Right lobe of liver (tissue), 6 donors: Measurements from ENCODE around the gene NPC1. TPM values are rescaled to one million over a fixed set of nuclear protein-coding genes. Genes with fewer than 3 reads are reported as not detected.

Experiments
- ATAC-seq, 4 donors: fragments of 200-7000 bp; cut with Tn5 transposase; one replicate each; pipeline ENCODE4 v1.9.1; 2020; ENCODE audit warnings: mild to moderate bottlenecking in 4 of 4, moderate library complexity in 4 of 4
- DNase-seq, 3 donors: peaks; one replicate each; pipeline ENCODE4 v3.0.0-alpha.2; 2020
- H3K27ac ChIP-seq, 3 donors: fragments of 200-600 bp; one replicate each; pipeline ENCODE4 v1.8.0; 2022
- H3K27me3 ChIP-seq, 2 donors: fragments of 200-600 bp; one replicate each; pipeline ENCODE4 v1.8.0; 2022
- H3K36me3 ChIP-seq, 4 donors: fragments of 200-600 bp; sonication (generic) in 1 of 4; one replicate each; pipeline versions ENCODE4 v1.5.1 to v1.8.0; 2017 to 2022; ENCODE audit warnings: control low read depth in 1 of 4
- H3K4me1 ChIP-seq, 4 donors: fragments of 200-600 bp; sonication (generic) in 1 of 4; one replicate each; pipeline versions ENCODE4 v1.5.1 to v1.8.0; 2017 to 2022; ENCODE audit warnings: control low read depth in 1 of 4
- H3K4me3 ChIP-seq, 3 donors: fragments of 200-600 bp; one replicate each; pipeline ENCODE4 v1.8.0; 2022
- H3K9me3 ChIP-seq, 4 donors: fragments of 200-600 bp; sonication (generic) in 1 of 4; one replicate each; pipeline versions ENCODE4 v1.5.1 to v1.8.0; 2017 to 2022; ENCODE audit warnings: control low read depth in 1 of 4
- POLR2A ChIP-seq: fragments of 450-650 bp; IDR thresholded peaks from one replicate; pipeline ENCODE4 v1.6.1; 2017; ENCODE audit warnings: antibody characterized with exemption, mild to moderate bottlenecking
- WGBS: methylation state at CpG from one replicate; pipeline ENCODE4 v1.1.6; 2018; ENCODE audit warnings: low coverage, low lambda C conversion rate; ENCODE audit not compliant: insufficient coverage; ENCODE audit errors: missing lambda C conversion rate; 5-methylcytosine and 5-hydroxymethylcytosine counted together
- intact Hi-C, 2 donors: fragments of 100-400 bp; cut with DNase I; formaldehyde crosslinking; loops; one replicate each; pipeline versions ENCODE4 v1.11.2 to v1.14.1; 2022
- total RNA-seq, 6 experiments: library from RNA; depleted of rRNA in 2 of 6; stranded (reverse); fragments of >200 nt in 2 of 6; fragmentation: NEBNext Ultra II Directional in 3 of 6; extraction: Animal tissue kit (Norgen Biotek cat#: 25700) in 3 of 6; gene quantifications; one replicate each; pipeline versions ENCODE4 v1.1.0 to v1.2.4, GENCODE V29; 2016 to 2023
- TF ChIP-seq, protein P1 (sequence below), 4 donors: fragments of 200-600 bp in 3 of 4; fragments of 450-650 bp in 1 of 4; IDR thresholded peaks; one replicate each; pipeline versions ENCODE4 v1.5.1 to v1.8.0; 2016 to 2022; ENCODE audit warnings: antibody characterized with exemption in 4 of 4, mild to moderate bottlenecking in 2 of 4
- donor health status: DM: no; HTN: yes; CAD: no.
- donor health status: DM: no; HTN: no; CAD: no.
- donor health status: DM: no; HTN: no; CAD: no.
- donor health status: DM: no; HTN: yes; CAD: no.
- donor health status: DM: no; HTN: yes; CAD: no.

Gene NPC1
- total RNA-seq, 6 experiments from 2014 or later: 11.9 to 31.2 (median 20.0) TPM

GRCh38 chr18:23506393-23506792 lies 79.9 kb downstream of the NPC1 start:
- H3K36me3 ChIP-seq: peaks cover 0 to 37% (median 0%) of the 10 kb centered on the region in 4 donors
- peaks cover 0 to 30% (median 9%) of the 10 kb centered on the region in 4 donors for H3K4me1 ChIP-seq
- no peak for TF ChIP-seq POLR2A
- TF ChIP-seq, protein P1, sequence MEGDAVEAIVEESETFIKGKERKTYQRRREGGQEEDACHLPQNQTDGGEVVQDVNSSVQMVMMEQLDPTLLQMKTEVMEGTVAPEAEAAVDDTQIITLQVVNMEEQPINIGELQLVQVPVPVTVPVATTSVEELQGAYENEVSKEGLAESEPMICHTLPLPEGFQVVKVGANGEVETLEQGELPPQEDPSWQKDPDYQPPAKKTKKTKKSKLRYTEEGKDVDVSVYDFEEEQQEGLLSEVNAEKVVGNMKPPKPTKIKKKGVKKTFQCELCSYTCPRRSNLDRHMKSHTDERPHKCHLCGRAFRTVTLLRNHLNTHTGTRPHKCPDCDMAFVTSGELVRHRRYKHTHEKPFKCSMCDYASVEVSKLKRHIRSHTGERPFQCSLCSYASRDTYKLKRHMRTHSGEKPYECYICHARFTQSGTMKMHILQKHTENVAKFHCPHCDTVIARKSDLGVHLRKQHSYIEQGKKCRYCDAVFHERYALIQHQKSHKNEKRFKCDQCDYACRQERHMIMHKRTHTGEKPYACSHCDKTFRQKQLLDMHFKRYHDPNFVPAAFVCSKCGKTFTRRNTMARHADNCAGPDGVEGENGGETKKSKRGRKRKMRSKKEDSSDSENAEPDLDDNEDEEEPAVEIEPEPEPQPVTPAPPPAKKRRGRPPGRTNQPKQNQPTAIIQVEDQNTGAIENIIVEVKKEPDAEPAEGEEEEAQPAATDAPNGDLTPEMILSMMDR (IDR thresholded peaks at IDR 0.05): no peak
- H3K9me3 ChIP-seq: no peaks in the 10 kb centered on the region
- no peak overlapping the region for H3K27ac ChIP-seq
- no peak for ATAC-seq
- intact Hi-C loops: no loop called here
- WGBS: 84% methylated on average over 5 of the region's 6 CpGs
- no peaks in the 10 kb centered on the region for H3K27me3 ChIP-seq
- DNase-seq: no peak
- H3K4me3 ChIP-seq: no peak overlapping the region

GRCh38 chr18:23504720-23505119 lies 81.6 kb downstream of the NPC1 start:
- no peak for TF ChIP-seq POLR2A
- TF ChIP-seq, protein P1 (IDR thresholded peaks at IDR 0.05): no peak
- no peak for DNase-seq
- Histone ChIP-seq H3K9me3 (no peaks in the 10 kb centered on the region), H3K36me3 (peaks cover 0 to 28% (median 0%) of the 10 kb centered on the region in 4 donors), H3K27me3 (no peaks in the 10 kb centered on the region), H3K27ac (peak overlapping the region; percentile 57 to 94 (median 88)), H3K4me1 (peaks cover 0 to 30% (median 9%) of the 10 kb centered on the region in 4 donors), H3K4me3 (peak overlapping the region; percentile 89 to 93 (median 91))
- intact Hi-C loops: no loop called here
- 23% methylated on average over 3 of the region's 3 CpGs for WGBS
- peak; percentile 12 to 47 (median 28) for ATAC-seq

- H3K4me3 ChIP-seq: peak overlapping the region; percentile 89 to 93 (median 91)
- H3K27me3 ChIP-seq: no peaks in the 10 kb centered on the region
- H3K36me3 ChIP-seq: peaks cover 0 to 21% (median 0%) of the 10 kb centered on the region in 4 donors
- intact Hi-C loops: no loop called here
- TF ChIP-seq POLR2A: no peak
- TF ChIP-seq, protein P1 (IDR thresholded peaks at IDR 0.05): no peak
- ATAC-seq (no peak), DNase-seq (no peak)
- H3K4me1 ChIP-seq: peaks cover 0 to 30% (median 9%) of the 10 kb centered on the region in 4 donors
- H3K27ac ChIP-seq: peak overlapping the region; percentile 57 to 94 (median 88)
- under 1% methylated on average over 20 of the region's 21 CpGs for WGBS
- H3K9me3 ChIP-seq: no peaks in the 10 kb centered on the region
Observed at GRCh38 chr18:23503963-23504344, 82.4 kb downstream of the NPC1 start.

GRCh38 chr18:23503038-23503962 lies 83.0 kb downstream of the NPC1 start, which contains the start of gene RMC1:
RMC1 (plus strand) TSS chr18:23503511; CDS start chr18:23503619, 108 bp downstream.
- Histone ChIP-seq H3K9me3 (no peaks in the 10 kb centered on the region), H3K27ac (peak within 1 kb of the TSS; percentile 72 to 94 (median 88)), H3K27me3 (no peaks in the 10 kb centered on the region), H3K4me1 (peaks cover 0 to 30% (median 9%) of the 10 kb centered on the region in 4 donors), H3K36me3 (peaks cover 0 to 20% (median 0%) of the 10 kb centered on the region in 4 donors), H3K4me3 (peak within 1 kb of the TSS; percentile 89 to 93 (median 91))
- DNase-seq (peak; percentile 97 to 98 (median 98)), ATAC-seq (peak; percentile 93 to 98 (median 96))
- TF ChIP-seq POLR2A: peak; percentile 90
- TF ChIP-seq, protein P1 (IDR thresholded peaks at IDR 0.05): peak in 3 of 4 donors; percentile 4 to 24 (median 4)
- 0% methylated on average over 9 of the region's 110 CpGs for WGBS
- intact Hi-C loops: no loop called here
